K562 (cell line): ENCODE measurements around the gene ANKRD23.

Experiments
- ATF4 ChIP-seq: fragments of 450-650 bp; formaldehyde crosslinking; IDR thresholded peaks from 2 replicates; pipeline ENCODE4 v1.4.0; 2022; ENCODE audit warnings: mild to moderate bottlenecking, moderate library complexity
- CHD2 ChIP-seq: IDR thresholded peaks from 2 replicates; pipeline ENCODE4 v1.6.1; 2011; ENCODE audit warnings: low read depth, low read length
- EGR1 ChIP-seq: fragments of 450-650 bp; conservative IDR thresholded peaks from 2 replicates; pipeline ENCODE4 v1.6.1; 2017; ENCODE audit warnings: mild to moderate bottlenecking
- ELF4 ChIP-seq: fragments of 450-650 bp; formaldehyde crosslinking; IDR thresholded peaks from 2 replicates; pipeline ENCODE4 v1.4.0; 2022; ENCODE audit warnings: missing genetic modification characterization
- FOXK2 ChIP-seq, 2 experiments: fragments of 450-650 bp; IDR thresholded peaks in 1 of 2; conservative IDR thresholded peaks in 1 of 2; 2 replicates each; pipeline ENCODE4 v1.6.1; 2016; ENCODE audit warnings: low read depth in 2 of 2, mild to moderate bottlenecking in 1 of 2
- KLF13 ChIP-seq: fragments of 450-650 bp; IDR thresholded peaks from 2 replicates; pipeline ENCODE4 v1.6.1; 2016; ENCODE audit warnings: missing genetic modification characterization, low read depth, mild to moderate bottlenecking, missing compliant biosample characterization, moderate library complexity, borderline replicate concordance
- MEF2D ChIP-seq: conservative IDR thresholded peaks from 2 replicates; pipeline ENCODE4 v1.6.1; 2016; ENCODE audit warnings: low read depth, missing genetic modification characterization, missing compliant biosample characterization
- ZNF134 ChIP-seq: fragments of 250-450 bp; sonication (Bioruptor Pico); conservative IDR thresholded peaks from 2 replicates; pipeline ENCODE4 v1.4.0; 2020
- ZSCAN29 ChIP-seq: fragments of 450-650 bp; IDR thresholded peaks from 2 replicates; pipeline ENCODE4 v1.6.1; 2017
- TF ChIP-seq, protein P1 (sequence below): sonication (generic); formaldehyde crosslinking; IDR thresholded peaks from 2 replicates; pipeline ENCODE4 v1.8.1; 2022; ENCODE audit warnings: missing genetic modification reagents
- TF ChIP-seq, protein P2 (sequence below): fragments of 450-650 bp; IDR thresholded peaks from 2 replicates; pipeline ENCODE4 v1.6.1; 2016; ENCODE audit warnings: mild to moderate bottlenecking
- TF ChIP-seq, protein P3 (sequence below): fragments of 250-450 bp; sonication (Bioruptor Pico); IDR thresholded peaks from 2 replicates; pipeline ENCODE4 v1.8.0; 2021; ENCODE audit warnings: mild to moderate bottlenecking, moderate library complexity

GRCh38 chr2:96847586-96847985 lies 3.8 kb upstream of the ANKRD23 start:
- no peak for TF ChIP-seq ELF4
- no peak for TF ChIP-seq KLF13 (tag)
- TF ChIP-seq MEF2D (tag) = no peak
- TF ChIP-seq ZNF134 (CRISPR knock-in tag) = no peak
- TF ChIP-seq EGR1 = no peak
- no peak for TF ChIP-seq CHD2
- TF ChIP-seq, protein P1, sequence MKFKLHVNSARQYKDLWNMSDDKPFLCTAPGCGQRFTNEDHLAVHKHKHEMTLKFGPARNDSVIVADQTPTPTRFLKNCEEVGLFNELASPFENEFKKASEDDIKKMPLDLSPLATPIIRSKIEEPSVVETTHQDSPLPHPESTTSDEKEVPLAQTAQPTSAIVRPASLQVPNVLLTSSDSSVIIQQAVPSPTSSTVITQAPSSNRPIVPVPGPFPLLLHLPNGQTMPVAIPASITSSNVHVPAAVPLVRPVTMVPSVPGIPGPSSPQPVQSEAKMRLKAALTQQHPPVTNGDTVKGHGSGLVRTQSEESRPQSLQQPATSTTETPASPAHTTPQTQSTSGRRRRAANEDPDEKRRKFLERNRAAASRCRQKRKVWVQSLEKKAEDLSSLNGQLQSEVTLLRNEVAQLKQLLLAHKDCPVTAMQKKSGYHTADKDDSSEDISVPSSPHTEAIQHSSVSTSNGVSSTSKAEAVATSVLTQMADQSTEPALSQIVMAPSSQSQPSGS (CRISPR knock-in tag) = no peak
- TF ChIP-seq ZSCAN29 = no peak
- no peak for TF ChIP-seq ATF4 (CRISPR knock-in tag)
- TF ChIP-seq, protein P2, sequence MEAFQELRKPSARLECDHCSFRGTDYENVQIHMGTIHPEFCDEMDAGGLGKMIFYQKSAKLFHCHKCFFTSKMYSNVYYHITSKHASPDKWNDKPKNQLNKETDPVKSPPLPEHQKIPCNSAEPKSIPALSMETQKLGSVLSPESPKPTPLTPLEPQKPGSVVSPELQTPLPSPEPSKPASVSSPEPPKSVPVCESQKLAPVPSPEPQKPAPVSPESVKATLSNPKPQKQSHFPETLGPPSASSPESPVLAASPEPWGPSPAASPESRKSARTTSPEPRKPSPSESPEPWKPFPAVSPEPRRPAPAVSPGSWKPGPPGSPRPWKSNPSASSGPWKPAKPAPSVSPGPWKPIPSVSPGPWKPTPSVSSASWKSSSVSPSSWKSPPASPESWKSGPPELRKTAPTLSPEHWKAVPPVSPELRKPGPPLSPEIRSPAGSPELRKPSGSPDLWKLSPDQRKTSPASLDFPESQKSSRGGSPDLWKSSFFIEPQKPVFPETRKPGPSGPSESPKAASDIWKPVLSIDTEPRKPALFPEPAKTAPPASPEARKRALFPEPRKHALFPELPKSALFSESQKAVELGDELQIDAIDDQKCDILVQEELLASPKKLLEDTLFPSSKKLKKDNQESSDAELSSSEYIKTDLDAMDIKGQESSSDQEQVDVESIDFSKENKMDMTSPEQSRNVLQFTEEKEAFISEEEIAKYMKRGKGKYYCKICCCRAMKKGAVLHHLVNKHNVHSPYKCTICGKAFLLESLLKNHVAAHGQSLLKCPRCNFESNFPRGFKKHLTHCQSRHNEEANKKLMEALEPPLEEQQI = no peak
- TF ChIP-seq, protein P3, sequence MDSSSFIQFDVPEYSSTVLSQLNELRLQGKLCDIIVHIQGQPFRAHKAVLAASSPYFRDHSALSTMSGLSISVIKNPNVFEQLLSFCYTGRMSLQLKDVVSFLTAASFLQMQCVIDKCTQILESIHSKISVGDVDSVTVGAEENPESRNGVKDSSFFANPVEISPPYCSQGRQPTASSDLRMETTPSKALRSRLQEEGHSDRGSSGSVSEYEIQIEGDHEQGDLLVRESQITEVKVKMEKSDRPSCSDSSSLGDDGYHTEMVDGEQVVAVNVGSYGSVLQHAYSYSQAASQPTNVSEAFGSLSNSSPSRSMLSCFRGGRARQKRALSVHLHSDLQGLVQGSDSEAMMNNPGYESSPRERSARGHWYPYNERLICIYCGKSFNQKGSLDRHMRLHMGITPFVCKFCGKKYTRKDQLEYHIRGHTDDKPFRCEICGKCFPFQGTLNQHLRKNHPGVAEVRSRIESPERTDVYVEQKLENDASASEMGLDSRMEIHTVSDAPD (CRISPR knock-in tag) = no peak
- TF ChIP-seq FOXK2 (conservative IDR thresholded peaks at IDR 0.05 in 1 of 2, IDR thresholded peaks at IDR 0.05 in 1 of 2; ENCODE audit: low read depth in 2 of 2) = no peak
